NCI-H2107 treated with DMSO at 0.1 percent for 48 hours (cell line): ENCODE data around the gene PEMT.

Source experiments
- DNase-seq: peaks from one replicate; lab custom pipeline; 2025; ENCODE audit not compliant: unreplicated experiment; lab: John Stamatoyannopoulos, UW

PEMT gene

DNA sequence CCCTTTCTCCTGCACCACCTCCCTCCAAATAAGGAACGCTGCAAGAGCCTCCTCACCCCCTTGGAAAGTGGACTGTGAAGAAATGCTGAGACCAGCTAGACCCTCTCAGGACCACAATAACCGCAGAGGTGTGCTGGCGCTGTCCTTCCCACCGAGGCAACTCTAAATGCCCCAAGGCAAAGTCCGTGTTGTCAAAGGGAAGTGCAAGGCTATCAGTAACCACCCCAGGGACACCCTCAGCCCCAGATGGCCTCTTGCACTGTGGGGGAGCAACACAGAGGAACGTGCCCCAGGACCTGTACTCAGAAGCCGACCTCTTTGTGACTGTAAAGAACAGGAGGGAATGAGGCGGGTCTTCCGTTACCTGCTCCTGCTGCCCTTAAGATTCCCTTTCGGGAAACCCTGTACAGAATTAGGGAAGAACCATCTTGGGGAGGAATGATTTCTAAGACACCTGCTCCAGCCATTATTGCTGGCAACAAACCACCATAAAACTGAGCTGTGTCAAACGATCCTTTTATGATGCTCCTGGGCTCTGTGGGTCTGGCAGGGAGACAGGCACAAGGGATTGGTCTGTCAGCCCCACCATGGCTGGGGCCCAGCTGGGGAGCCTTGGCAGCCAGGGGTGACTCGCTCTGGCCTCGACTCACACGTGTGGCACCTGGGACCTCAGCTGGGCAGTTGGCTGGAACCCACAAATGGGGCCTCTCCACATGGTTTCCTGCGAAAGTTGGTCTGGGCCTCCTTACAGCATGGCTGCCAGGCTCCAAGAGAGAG lies 129.3 kb downstream of the PEMT start:
- DNase-seq = no peak

GRCh38 chr17:17460038-17460437 lies 131.5 kb downstream of the PEMT start:
- DNase-seq = no peak

DNA sequence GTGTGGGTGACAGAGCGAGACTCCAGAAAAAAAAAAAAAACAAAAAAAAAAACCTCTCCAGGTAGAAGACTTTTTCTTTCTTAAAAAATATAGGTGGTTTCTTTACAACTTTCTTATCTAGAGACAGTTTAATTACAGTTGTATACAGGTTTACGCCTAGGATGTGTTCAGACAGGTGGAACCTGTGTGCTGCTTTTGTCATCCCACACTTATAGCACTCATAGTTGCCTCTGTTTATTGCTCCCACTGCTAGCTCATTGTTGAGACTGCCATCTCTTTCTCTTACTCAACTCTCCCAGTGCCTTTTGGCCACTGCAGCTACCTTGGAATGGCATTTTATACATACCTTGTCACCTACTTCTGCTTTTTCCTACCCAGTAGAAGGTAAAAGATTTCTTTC lies 133.8 kb downstream of the PEMT start:
- DNase-seq = no peak

DNA sequence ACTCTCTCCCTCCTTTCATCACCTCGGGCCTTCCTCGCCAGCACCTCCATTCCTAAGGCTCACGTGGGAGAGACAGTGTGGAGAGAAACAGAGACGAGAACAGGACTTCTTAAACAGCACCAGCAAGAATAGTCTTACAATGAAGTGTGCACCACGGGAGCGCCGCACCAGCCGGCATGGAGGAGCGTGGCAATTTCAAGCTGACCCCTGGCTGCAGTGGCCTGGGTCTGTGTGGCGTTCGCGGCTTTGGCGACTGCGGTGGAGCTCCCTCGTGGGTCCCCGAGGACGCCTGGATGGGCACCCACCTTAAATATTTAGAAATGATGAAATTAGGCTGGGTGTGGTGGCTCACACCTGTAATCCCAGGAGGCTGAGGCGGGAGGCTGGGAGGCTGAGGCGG lies 135.3 kb downstream of the PEMT start:
- DNase-seq = no peak
